GM23248 (cell line): ENCODE data around the gene ABL1. TPM values are rescaled to one million over a fixed set of nuclear protein-coding genes. Genes with fewer than 3 reads are reported as not detected.
"Not testable (repeated sequence)": the region's sequence is repeated elsewhere in the genome, so short reads cannot be mapped to it uniquely, and the experiment has no call there.

Experiments used
- DNase-seq: peaks from one replicate; pipeline ENCODE4 v3.0.0-alpha.2; 2015
- H2AFZ ChIP-seq: fragments of 200-600 bp; sonication (generic); 2 replicates; pipeline ENCODE4 v1.6.1; 2016; ENCODE audit warnings: antibody characterized with exemption
- H3F3A ChIP-seq: fragments of 200-600 bp; sonication (generic); 2 replicates; pipeline ENCODE4 v1.6.1; 2016; ENCODE audit warnings: mild to moderate bottlenecking, antibody characterized with exemption, mixed run types; ENCODE audit not compliant: insufficient read depth
- H3K27ac ChIP-seq: fragments of 200-600 bp; sonication (generic); 2 replicates; pipeline ENCODE4 v1.5.1; 2016; ENCODE audit warnings: mild to moderate bottlenecking
- H3K27me3 ChIP-seq: fragments of 200-600 bp; sonication (generic); replicated peaks from 2 replicates; pipeline ENCODE4 v1.6.1; 2016; ENCODE audit warnings: mild to moderate bottlenecking; ENCODE audit not compliant: insufficient read depth
- H3K36me3 ChIP-seq: fragments of 200-600 bp; sonication (generic); 2 replicates; pipeline ENCODE4 v1.6.1; 2016; ENCODE audit warnings: low read depth, mild to moderate bottlenecking
- H3K4me1 ChIP-seq: fragments of 200-600 bp; sonication (generic); 2 replicates; pipeline ENCODE4 v1.6.1; 2016; ENCODE audit warnings: mild to moderate bottlenecking; ENCODE audit not compliant: insufficient read depth
- H3K4me2 ChIP-seq: fragments of 200-600 bp; sonication (generic); one replicate; pipeline ENCODE4 v1.6.1; 2016; ENCODE audit warnings: mild to moderate bottlenecking; ENCODE audit not compliant: unreplicated experiment
- H3K4me3 ChIP-seq: fragments of 200-600 bp; sonication (generic); 2 replicates; pipeline ENCODE4 v1.5.1; 2016; ENCODE audit warnings: mild to moderate bottlenecking
- H3K79me2 ChIP-seq: fragments of 200-600 bp; sonication (generic); 2 replicates; pipeline ENCODE4 v1.6.1; 2016; ENCODE audit warnings: mild to moderate bottlenecking; ENCODE audit not compliant: insufficient read depth
- H3K9ac ChIP-seq: fragments of 200-600 bp; sonication (generic); 2 replicates; pipeline ENCODE4 v1.6.1; 2016; ENCODE audit warnings: mild to moderate bottlenecking
- H3K9me2 ChIP-seq: fragments of 200-600 bp; sonication (generic); 2 replicates; pipeline ENCODE4 v1.6.1; 2016; ENCODE audit warnings: mixed run types, mild to moderate bottlenecking, moderate library complexity; ENCODE audit not compliant: insufficient read depth
- H3K9me3 ChIP-seq: fragments of 200-600 bp; sonication (generic); one replicate; pipeline ENCODE4 v1.6.1; 2017; ENCODE audit warnings: low read depth
- H4K20me1 ChIP-seq: fragments of 200-600 bp; sonication (generic); 2 replicates; pipeline ENCODE4 v1.6.0; 2016; ENCODE audit not compliant: insufficient read depth
- EZH2 ChIP-seq: fragments of 200-600 bp; sonication (generic); IDR thresholded peaks from 2 replicates; pipeline ENCODE4 v1.6.1; 2018; ENCODE audit warnings: antibody characterized with exemption, mild to moderate bottlenecking; ENCODE audit not compliant: insufficient read depth, poor library complexity, severe bottlenecking
- EZH2phosphoT487 ChIP-seq: fragments of 200-600 bp; sonication (generic); IDR thresholded peaks from 2 replicates; pipeline ENCODE4 v1.6.1; 2018; ENCODE audit warnings: antibody characterized with exemption, moderate library complexity, mild to moderate bottlenecking, low read depth; ENCODE audit not compliant: insufficient read depth
- WGBS, 2 experiments: methylation state at CpG; one replicate each; pipeline ENCODE4 v1.1.6; 2015 to 2017; ENCODE audit warnings: low lambda C conversion rate in 2 of 2, low coverage in 1 of 2; ENCODE audit errors: missing lambda C conversion rate in 2 of 2; 5-methylcytosine and 5-hydroxymethylcytosine counted together
- in situ Hi-C: fragments of 300-500 bp; cut with MboI; formaldehyde crosslinking; loops from 2 replicates; pipeline ENCODE4 v1.15.0; 2020
- polyA plus RNA-seq: library from polyadenylated mRNA; unstranded; fragments of >200 nt; fragmentation: Nextera tagmentation; extraction: Ambion mirVana; gene quantifications from 2 replicates; pipeline ENCODE4 v1.2.1, GENCODE V29; 2016
- total RNA-seq: library from RNA; depleted of rRNA; stranded (reverse); fragments of >200 nt; shearing (Covaris generic); gene quantifications from 2 replicates; pipeline ENCODE4 v1.2.3, GENCODE V29; 2014

ABL1 gene
- total and polyA plus RNA-seq, 2 experiments from 2014 or later, result 22.9 to 66.1 TPM

GRCh38 chr9:130905902-130906734 is 71.1 kb downstream of the ABL1 start:
- Histone ChIP-seq H3K4me2 (no peak overlapping the region), H3K9ac (no peak overlapping the region), H2AFZ (no peak overlapping the region), H4K20me1 (no peaks in the 10 kb centered on the region), H3K9me3 (no peaks in the 10 kb centered on the region), H3K9me2 (no peaks in the 10 kb centered on the region), H3F3A (no peaks in the 10 kb centered on the region), H3K79me2 (no peaks in the 10 kb centered on the region), H3K36me3 (no peaks in the 10 kb centered on the region), H3K4me3 (no peak overlapping the region), H3K4me1 (no peaks in the 10 kb centered on the region), H3K27me3 (no peaks in the 10 kb centered on the region), H3K27ac (no peak overlapping the region)
- WGBS, 2 experiments, result 66 to 69% methylated on average over 24 of the region's 24 CpGs
- in situ Hi-C loops, result no loop called here
- no peak for DNase-seq
- TF ChIP-seq EZH2 (no peak), EZH2phosphoT487 (no peak)

DNA sequence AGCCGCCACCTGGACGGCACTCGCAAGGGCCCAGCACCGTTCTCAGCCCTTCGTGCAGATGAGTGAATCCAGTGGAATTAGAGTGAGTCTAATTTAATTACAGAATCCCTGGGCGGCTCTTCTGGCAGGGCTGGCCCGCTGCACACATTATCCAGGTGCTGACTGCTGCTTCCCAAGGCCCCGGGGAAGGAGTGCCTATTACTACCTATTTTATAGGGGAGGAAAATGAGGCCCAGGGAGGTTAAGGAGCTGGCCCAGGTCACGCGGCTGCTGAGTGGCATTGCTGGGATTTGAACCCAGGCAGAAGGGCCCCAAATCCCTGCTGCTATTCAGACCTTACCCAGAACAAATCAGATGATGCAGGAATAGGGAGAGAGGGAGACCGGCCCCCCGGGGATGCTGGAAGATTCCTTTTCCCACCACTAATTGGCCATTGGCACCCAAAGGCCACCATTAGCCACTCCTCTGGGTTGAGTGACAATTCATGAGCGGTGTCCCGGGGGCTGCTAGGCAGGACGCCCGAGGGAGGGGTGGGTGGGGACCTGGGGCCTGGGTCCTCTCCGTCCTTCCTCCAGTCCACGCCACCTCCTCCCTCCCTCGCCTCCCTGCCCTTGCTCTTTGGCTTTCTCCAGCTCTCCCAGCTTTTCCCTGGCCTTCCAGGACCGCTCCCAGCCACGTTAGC is 71.8 kb downstream of the ABL1 start:
- Histone ChIP-seq H3K27ac (no peak overlapping the region), H3K9ac (no peak overlapping the region), H2AFZ (no peak overlapping the region), H3K27me3 (no peaks in the 10 kb centered on the region), H3K9me2 (no peaks in the 10 kb centered on the region), H3K4me3 (no peak overlapping the region), H3K79me2 (no peaks in the 10 kb centered on the region), H3K4me2 (no peak overlapping the region), H3K4me1 (no peaks in the 10 kb centered on the region), H3K36me3 (no peaks in the 10 kb centered on the region), H3K9me3 (no peaks in the 10 kb centered on the region), H4K20me1 (no peaks in the 10 kb centered on the region), H3F3A (no peaks in the 10 kb centered on the region)
- in situ Hi-C loops, result no loop called here
- no peak for TF ChIP-seq EZH2
- TF ChIP-seq EZH2phosphoT487, result no peak
- WGBS, 2 experiments, result 74 to 78% methylated on average over 16 to 21 of the region's 21 CpGs
- no peak for DNase-seq

- in situ Hi-C loops, result no loop called here
- no peaks in the 10 kb centered on the region for H4K20me1 ChIP-seq
- no peaks in the 10 kb centered on the region for H3K27me3 ChIP-seq
- no peaks in the 10 kb centered on the region for H3K79me2 ChIP-seq
- no peak overlapping the region for H3K27ac ChIP-seq
- 81% methylated on average over 22 of the region's 22 CpGs for WGBS, 2 experiments
- H3K4me3 ChIP-seq, result no peak overlapping the region
- no peak for TF ChIP-seq EZH2phosphoT487
- TF ChIP-seq EZH2, result no peak
- peaks cover 6% of the 10 kb centered on the region for H3K4me1 ChIP-seq
- no peak overlapping the region for H2AFZ ChIP-seq
- no peak overlapping the region for H3K9ac ChIP-seq
- no peak overlapping the region for H3K4me2 ChIP-seq
- DNase-seq, result no peak
- no peaks in the 10 kb centered on the region for H3K9me3 ChIP-seq
- peaks cover 6% of the 10 kb centered on the region; the same call in 1 of the 2 replicates for H3F3A ChIP-seq
- no peaks in the 10 kb centered on the region for H3K9me2 ChIP-seq
- H3K36me3 ChIP-seq, result no peaks in the 10 kb centered on the region
These were observed 73.3 kb downstream of the ABL1 start for GRCh38 chr9:130908146-130908877.

DNA sequence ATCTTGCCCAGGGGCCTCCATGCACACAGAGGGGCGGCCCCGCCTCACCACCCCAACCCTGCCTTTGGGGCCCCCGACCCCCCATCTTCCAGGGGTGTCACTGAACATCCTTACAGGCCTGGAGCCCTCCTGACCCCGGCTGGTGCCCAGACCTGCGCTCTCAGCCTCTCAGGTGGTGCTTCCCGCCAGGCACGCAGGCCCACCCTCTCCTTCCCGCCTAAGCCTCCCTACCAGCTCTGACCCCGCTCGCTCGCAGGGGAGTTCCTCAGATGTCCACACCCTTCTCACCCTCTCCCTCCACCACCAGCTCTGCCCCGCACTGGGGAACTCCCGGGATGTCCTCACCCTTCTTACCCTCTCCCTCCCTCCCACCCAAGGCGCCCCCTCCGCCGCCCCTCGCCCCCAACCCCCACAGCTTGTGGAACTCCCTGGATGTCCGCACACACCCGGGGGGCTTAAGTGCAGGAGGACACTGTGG is 73.9 kb downstream of the ABL1 start:
- Histone ChIP-seq H3F3A (peaks cover 6% of the 10 kb centered on the region; the same call in 1 of the 2 replicates), H3K9me2 (no peaks in the 10 kb centered on the region), H2AFZ (no peak overlapping the region), H3K4me3 (no peak overlapping the region), H3K79me2 (no peaks in the 10 kb centered on the region), H3K27ac (no peak overlapping the region), H3K4me2 (no peak overlapping the region), H3K36me3 (no peaks in the 10 kb centered on the region), H3K9me3 (no peaks in the 10 kb centered on the region), H3K9ac (no peak overlapping the region), H4K20me1 (no peaks in the 10 kb centered on the region), H3K27me3 (no peaks in the 10 kb centered on the region), H3K4me1 (peaks cover 6% of the 10 kb centered on the region)
- WGBS, 2 experiments, result 68 to 78% methylated on average over 9 to 19 of the region's 19 CpGs
- TF ChIP-seq EZH2 (no peak), EZH2phosphoT487 (no peak)
- in situ Hi-C loops, result no loop called here
- DNase-seq, result no peak

DNA sequence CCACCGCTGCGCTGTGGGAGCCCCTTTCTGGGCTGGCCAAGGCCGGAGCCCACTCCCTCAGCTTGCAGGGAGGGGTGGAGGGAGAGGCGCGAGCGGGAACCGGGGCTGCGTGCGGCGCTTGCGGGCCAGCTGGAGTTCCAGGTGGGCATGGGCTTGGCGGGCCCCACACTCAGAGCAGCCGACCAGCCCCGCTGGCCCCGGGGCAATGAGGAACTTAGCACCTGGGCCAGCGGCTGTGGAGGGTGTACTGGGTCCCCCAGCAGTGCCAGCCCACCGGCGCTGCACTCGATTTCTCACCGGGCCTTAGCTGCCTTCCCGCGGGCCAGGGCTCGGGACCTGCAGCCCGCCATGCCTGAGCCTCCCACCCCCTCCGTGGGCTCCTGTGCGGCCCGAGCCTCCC is 75.0 kb downstream of the ABL1 start:
- H3K4me2 ChIP-seq, H2AFZ ChIP-seq, H3K27me3 ChIP-seq, H3F3A ChIP-seq, H3K79me2 ChIP-seq, H3K9me3 ChIP-seq, H3K36me3 ChIP-seq, H3K9me2 ChIP-seq, H4K20me1 ChIP-seq, H3K9ac ChIP-seq, in situ Hi-C loops, DNase-seq, H3K4me1 ChIP-seq, H3K4me3 ChIP-seq, H3K27ac ChIP-seq: not testable (repeated sequence)
- WGBS, 2 experiments, result 91 to 92% methylated on average over 23 to 25 of the region's 27 CpGs

GRCh38 chr9:130910670-130911069 is 75.6 kb downstream of the ABL1 start:
- H3K9me3 ChIP-seq, H3K79me2 ChIP-seq, H3K27me3 ChIP-seq, in situ Hi-C loops, H2AFZ ChIP-seq, H3K9ac ChIP-seq, H3K4me2 ChIP-seq, H3K4me1 ChIP-seq, DNase-seq, H3K4me3 ChIP-seq, H3K9me2 ChIP-seq, H3K27ac ChIP-seq, H4K20me1 ChIP-seq, H3K36me3 ChIP-seq, H3F3A ChIP-seq: not testable (repeated sequence)
- WGBS, 2 experiments, result 45 to 53% methylated on average over 1 of the region's 1 CpG
